GM18867 (cell line): Measurements from ENCODE around the gene DUS1L.
A peak's percentile ranks its signal among the peaks of the same experiment; 100 is the strongest.

Source experiments
- ATAC-seq: cut with Tn5 transposase; IDR thresholded peaks from one replicate; pipeline ENCODE4 v1.9.1; 2021; ENCODE audit warnings: mild to moderate bottlenecking, moderate library complexity; ENCODE audit not compliant: unreplicated experiment

The DUS1L gene

GRCh38 chr17:82101301-82101715 is 35.7 kb upstream of the DUS1L start:
- ATAC-seq, result no peak

GRCh38 chr17:82100502-82101298 is 35.1 kb upstream of the DUS1L start:
- no peak for ATAC-seq

DNA sequence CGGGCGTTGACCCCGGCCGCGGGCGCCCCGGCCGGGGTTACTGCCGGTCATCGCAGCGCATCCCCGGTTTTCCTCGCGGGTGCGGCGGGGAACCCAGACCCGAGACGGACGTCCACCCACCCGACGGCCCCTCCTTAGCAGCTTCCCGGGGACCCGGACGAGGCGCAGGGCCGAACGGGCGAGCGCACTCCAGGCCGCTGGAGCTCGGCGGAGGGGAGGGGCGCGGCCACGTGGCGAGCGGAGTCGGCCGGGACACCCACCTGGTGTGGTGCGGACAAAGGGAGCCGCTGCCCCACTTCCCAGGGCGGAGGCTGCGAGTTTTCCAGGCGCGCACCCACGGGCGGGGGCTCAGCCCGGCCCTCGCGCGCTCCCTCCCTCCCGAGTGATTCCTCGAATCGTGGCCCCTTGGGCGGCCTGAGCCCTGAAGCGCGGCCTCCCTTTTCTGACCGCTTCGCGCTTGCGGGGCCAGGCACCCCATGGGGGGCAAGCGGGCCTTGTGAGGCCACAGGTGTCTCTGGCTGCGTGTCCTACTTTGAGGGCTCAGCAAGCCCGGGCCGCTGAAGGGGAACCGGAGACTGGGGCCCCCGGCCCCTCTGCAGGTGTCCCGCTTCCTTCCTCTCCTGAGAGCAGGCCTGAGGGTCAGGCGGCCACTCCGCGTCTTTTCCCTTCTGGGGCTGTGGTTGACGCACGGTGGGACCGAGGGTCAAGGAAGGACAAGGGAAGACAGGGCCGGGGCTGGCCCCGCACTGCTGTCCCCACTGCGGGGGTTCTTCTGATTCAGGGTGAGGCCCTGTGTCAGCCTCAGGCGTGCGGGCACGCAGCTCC is 33.5 kb upstream of the DUS1L start:
- ATAC-seq, result peak; percentile 15

DNA sequence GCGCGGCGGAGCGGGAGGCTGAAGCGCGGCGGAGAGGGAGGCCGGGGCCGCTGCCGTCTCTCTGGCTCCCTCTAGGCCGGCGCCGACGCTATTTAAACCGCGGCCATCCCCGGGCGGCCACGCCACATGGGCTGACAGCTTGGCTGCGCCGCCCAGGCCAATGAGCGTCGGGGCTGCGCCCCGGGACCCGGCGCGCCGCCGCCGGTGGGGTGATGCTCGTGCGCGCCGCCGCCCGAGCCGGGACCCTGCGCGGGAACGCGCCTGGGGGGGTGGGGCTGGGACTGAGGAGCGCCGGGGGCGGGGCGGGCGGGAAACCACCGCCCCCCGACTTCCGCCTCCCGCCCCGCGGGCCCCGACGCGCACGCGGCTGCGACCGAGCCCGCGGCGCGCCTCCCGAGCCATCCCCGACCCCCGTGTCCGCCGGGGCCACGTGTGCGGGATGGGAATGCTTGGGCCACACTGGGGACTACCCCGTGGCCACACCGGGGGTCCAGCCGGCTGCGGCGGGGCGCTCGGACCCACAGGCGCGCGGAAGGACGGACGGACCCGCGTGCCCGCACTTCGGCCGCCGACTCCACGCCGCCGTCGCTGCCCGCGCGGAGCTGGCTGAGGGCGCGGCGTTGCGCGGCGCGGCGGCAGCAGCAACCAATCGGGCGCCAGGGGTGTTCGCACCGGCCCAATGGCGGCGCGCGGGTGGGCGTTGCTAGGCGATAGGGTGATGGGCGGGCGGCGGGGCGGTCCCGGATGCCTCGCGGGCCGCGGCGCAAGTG is 32.8 kb upstream of the DUS1L start, which contains the start of gene FASN:
Gene FASN, minus strand, starts transcription at position 68 of the 770 bp plus-strand sequence. CDS start 1,791 bp downstream, outside the sequence.
- ATAC-seq, result peak; percentile 67

- ATAC-seq, result peak; percentile 23
Measured at GRCh38 chr17:82097919-82098168, 32.2 kb upstream of the DUS1L start.

GRCh38 chr17:82097184-82097918 is 31.7 kb upstream of the DUS1L start:
- peak; percentile 5 for ATAC-seq

- no peak for ATAC-seq
Measured at GRCh38 chr17:82096709-82097183, 31.1 kb upstream of the DUS1L start.

GRCh38 chr17:82095777-82096708 is 30.4 kb upstream of the DUS1L start:
- no peak for ATAC-seq

DNA sequence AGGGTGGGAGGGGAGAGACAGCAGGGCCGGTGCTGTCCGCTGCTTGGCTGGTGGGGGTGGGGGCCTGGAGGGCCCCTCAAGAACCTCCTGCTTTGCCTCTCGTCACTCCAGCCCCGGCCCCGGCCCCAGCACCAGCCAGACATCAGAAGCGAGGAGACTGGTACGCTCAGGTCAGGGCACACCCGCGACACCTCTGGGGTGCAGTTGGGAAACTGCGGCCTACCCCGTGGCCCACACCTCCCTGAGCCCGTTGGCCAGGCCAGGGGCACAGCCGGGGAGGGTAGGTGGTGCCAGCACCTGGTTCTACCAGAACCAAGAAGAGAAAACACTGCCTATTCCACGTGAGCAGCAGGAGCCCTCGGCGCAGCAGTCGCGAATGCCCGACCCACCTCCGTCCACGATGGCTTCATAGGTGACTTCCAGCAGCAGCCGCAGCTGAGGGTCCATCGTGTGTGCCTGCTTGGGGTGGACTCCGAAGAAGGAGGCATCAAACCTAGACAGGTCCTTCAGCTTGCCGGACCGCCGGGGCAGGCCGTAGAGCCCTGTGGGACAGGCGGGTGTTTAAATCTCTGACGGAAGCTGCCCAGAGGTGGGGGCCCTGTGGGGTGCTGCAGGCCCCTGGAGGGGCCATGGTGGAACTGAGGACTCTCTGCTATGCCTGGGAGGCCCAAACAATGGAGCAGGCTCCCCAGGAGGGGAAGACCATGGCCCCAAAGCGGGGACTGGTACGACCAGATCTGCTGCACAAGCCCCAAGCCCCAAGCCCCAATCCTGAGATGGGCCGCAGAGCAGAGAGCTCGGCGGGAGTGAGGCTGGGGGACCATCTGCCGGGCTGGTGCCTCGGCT is 29.6 kb upstream of the DUS1L start:
- ATAC-seq, result no peak

GRCh38 chr17:82092995-82093751 is 27.6 kb upstream of the DUS1L start:
- no peak for ATAC-seq

GRCh38 chr17:82092628-82092994 is 27.0 kb upstream of the DUS1L start:
- no peak for ATAC-seq

DNA sequence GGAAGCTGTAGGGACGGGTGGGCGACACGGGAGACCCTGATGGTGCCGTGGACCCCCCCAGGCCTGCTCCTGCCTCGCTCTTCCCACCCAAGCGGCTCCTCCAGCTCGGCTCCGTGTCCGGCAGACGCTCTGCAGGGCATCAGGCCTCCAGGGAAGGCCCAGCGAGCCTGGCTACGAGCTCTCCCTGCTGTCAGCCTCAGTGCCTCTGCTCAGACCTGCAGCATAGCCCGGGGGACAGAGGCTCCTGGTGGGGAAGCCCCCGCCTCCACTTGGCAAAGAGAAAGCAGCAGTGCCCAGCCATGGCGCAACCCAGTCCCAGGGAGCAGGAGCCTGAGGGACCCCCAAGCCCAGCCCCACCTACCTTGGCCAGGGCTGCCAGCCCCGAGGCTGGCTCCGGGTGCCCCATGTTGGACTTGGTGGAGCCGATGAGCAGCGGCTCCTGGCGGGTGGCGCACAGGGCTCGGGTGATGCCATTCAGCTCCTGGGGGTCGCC is 26.5 kb upstream of the DUS1L start:
- ATAC-seq, result no peak

- ATAC-seq, result no peak
Measured at GRCh38 chr17:82091264-82092066, 25.9 kb upstream of the DUS1L start.

DNA sequence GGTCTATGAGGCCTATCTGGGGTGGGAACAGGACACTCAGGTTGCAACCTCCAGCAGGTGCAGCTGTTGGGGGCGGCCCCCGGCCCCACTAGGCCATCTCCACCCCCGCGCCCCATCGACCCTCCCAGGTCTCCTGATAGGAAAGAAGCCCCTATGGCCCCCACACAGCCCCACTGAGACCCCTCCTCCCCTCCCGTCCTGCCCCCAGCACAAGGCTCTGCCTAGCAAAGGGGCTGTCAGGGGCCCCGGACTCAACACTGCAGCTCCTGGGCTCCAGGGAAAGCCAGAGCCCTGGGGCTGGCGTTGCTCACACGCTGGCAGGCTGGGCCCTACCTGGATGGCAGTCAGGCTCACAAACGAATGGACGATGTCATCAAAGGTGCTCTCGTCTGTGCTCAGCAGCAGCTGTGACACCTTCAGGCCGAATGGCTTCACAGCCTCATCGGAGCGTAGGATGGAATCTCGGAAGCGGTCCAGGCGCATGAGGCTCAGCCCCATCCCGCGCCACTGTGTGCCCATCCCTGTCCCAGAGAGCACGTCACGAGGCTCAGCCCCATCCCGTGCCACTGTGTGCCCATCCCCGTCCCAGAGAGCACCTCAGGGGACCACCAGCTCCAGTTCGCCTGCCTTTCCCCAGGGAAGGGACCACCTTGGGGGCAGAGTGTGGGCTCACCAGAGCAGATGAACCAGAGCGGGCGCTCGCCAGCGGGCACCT is 25.1 kb upstream of the DUS1L start:
- ATAC-seq, result no peak

DNA sequence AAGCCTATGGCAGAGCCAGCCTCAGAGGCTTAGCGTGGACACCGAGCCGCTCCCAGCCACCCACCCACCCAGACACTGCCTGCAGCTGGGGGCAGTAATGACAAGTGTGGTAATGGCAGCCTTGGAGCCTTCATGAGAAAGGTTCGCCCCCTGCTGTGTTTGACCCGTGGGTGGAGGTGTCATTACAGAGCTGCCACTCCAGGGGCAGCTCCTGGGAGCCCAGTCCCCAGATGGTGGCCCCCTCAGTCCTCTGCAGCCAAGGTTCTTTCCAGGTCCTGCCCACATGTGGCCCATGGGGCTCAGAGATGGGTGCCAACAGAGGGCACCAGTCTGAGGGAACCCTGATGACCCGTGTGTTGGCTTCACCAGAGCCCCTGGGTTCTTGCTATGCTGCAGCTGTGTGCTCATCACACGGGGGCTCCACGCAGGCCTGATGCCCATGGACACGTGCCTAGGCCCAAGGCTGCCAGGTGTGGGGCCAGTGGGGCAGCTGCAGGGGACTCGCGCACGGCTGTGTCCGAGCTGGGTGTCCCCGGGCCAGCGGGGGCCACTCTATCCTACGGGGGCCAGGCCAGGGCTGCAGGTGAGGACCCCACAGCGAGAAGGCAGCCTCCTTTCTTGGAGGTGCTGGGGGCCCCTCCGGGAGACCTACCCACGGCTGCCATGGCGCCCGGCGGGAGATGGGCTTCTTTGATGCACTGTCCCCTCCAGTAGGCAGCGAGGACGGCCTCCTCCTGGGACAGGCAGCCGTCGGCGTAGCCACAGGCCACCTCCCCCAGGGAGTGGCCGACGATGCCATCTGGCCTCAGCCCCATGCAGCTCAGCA is 24.3 kb upstream of the DUS1L start:
- no peak for ATAC-seq
